ENCODE results near the gene CFAP92. TPM values are rescaled to one million over a fixed set of nuclear protein-coding genes. Genes with fewer than 3 reads are reported as not detected.
A peak's percentile ranks its signal among the peaks of the same experiment; 100 is the strongest.

The CFAP92 gene
- total RNA-seq, 4 donors from 2014 or later: 0.40 to 2.5 (median 0.57) TPM

DNA sequence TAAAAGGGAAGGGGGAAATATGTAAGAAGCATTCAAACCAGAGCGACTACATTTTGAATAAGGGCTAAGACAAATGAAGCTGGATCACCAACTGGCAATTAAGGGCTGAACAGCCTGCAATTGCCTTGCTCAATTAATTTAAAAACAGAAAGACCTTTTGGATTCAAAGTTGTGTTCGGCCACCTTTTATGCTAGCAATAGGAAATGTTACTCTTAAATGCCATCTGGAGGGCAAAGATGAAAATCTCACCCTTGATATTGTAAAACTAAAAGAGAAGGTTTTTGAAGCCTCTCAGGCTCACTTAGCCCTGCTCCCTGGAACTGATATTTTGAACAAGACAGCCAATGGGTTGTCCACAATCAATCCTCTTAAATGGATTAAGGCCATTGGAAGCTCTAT lies 70.3 kb downstream of the CFAP92 start:
- Histone ChIP-seq H3K9me3 (no peaks in the 10 kb centered on the region), H3K4me1 (no peaks in the 10 kb centered on the region), H3K27ac (no peak overlapping the region), H3K36me3 (no peaks in the 10 kb centered on the region), H3K27me3 (no peaks in the 10 kb centered on the region), H3K4me3 (replicated peaks in 1 of 3) (no peak overlapping the region)
- TF ChIP-seq, protein P1, sequence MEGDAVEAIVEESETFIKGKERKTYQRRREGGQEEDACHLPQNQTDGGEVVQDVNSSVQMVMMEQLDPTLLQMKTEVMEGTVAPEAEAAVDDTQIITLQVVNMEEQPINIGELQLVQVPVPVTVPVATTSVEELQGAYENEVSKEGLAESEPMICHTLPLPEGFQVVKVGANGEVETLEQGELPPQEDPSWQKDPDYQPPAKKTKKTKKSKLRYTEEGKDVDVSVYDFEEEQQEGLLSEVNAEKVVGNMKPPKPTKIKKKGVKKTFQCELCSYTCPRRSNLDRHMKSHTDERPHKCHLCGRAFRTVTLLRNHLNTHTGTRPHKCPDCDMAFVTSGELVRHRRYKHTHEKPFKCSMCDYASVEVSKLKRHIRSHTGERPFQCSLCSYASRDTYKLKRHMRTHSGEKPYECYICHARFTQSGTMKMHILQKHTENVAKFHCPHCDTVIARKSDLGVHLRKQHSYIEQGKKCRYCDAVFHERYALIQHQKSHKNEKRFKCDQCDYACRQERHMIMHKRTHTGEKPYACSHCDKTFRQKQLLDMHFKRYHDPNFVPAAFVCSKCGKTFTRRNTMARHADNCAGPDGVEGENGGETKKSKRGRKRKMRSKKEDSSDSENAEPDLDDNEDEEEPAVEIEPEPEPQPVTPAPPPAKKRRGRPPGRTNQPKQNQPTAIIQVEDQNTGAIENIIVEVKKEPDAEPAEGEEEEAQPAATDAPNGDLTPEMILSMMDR (IDR thresholded peaks at IDR 0.05): no peak
- TF ChIP-seq POLR2A (IDR thresholded peaks at IDR 0.05): no peak
- WGBS, 2 donors: 78 to 89% methylated on average over 2 of the region's 2 CpGs
- intact Hi-C loops (cut with DNase I): no loop called here
- DNase-seq: no peak

DNA sequence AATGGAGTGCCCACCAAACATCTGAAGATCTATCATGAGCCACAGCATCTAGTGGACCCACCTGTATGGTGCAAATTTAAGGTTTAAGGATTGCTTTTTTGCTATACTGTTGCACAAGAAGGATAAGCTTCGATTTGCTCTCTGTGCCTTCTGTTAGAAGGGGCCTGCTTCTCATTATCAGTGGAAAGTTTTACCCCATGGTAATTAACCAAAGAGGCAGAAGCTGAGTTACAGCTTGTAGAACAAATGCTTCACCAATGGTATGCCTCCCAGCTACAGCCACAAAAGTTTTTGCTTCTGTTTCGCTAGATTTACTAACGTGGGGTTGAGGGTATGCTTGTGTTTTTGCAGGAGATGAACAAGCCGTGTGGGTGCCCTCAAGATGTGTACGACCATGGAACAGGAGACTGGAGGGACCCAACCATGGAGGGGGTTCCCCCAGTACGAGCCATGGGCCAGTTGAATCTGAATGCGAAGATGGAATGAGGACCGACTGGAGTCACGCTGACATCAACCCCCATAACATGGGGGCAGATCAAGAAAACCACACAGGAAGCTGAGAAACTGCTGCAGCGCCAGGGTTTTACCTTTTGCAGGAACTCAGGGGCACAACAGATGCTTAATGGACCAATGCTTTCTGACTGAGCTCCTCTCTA lies 70.9 kb downstream of the CFAP92 start:
- Histone ChIP-seq H3K27ac (no peak overlapping the region), H3K4me1 (no peaks in the 10 kb centered on the region), H3K27me3 (no peaks in the 10 kb centered on the region), H3K36me3 (no peaks in the 10 kb centered on the region), H3K4me3 (replicated peaks in 1 of 3) (no peak overlapping the region), H3K9me3 (no peaks in the 10 kb centered on the region)
- no peak for TF ChIP-seq POLR2A (IDR thresholded peaks at IDR 0.05)
- TF ChIP-seq, protein P1 (IDR thresholded peaks at IDR 0.05): no peak
- 82 to 88% methylated on average over 10 of the region's 10 CpGs for WGBS, 2 donors
- DNase-seq: no peak
- intact Hi-C loops (cut with DNase I): no loop called here

DNA sequence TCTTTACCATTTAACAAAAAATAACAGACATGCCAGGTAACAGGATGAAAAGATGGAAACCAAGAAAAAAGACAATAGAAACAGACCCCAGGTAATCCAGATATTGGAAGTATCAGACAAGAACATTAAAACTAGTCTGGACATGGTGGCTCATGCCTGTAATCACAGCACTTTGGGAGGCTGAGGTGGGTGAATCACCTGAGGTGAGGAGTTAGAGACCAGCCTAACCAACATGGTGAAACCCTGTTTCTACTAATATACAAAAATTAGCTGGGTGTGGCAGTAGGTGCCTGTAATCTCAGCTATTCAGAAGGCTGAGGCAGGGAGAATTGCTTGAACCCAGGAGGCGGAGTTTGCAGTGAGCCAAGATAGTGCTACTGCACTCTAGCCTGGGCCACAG lies 73.9 kb downstream of the CFAP92 start:
- no peak overlapping the region for H3K27ac ChIP-seq
- H3K36me3 ChIP-seq: peaks cover 6 to 8% of the 10 kb centered on the region in 2 donors
- 100% methylated on average over 1 of the region's 1 CpG for WGBS, 2 donors
- TF ChIP-seq, protein P1 (IDR thresholded peaks at IDR 0.05): no peak
- no peak for TF ChIP-seq POLR2A (IDR thresholded peaks at IDR 0.05)
- no peaks in the 10 kb centered on the region for H3K4me1 ChIP-seq
- DNase-seq: no peak
- intact Hi-C loops (cut with DNase I): no loop called here
- no peaks in the 10 kb centered on the region for H3K27me3 ChIP-seq
- H3K9me3 ChIP-seq: no peaks in the 10 kb centered on the region
- no peak overlapping the region for H3K4me3 ChIP-seq (replicated peaks in 1 of 3)

DNA sequence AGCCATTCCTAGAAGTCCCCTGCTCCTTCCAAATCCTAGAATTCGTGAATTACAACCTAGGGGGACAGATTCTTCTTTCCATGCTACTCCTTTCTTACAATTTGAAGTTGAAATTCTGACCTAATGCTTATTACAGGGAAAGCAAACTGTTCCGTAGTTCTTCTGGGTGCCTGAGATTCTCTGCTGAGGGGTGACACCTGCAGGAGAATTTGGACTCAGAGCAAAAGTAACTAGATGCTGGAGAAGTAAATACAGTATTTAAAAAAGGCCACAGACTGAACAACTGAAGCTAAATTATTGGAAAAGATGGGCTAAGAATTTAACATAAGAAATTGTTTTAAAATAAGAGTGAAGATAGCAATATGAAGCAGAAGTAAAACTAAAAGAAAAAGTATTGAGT lies 76.6 kb downstream of the CFAP92 start:
- TF ChIP-seq, protein P1 (IDR thresholded peaks at IDR 0.05): peak in 1 of 6 experiments; percentile 8
- no peak for TF ChIP-seq POLR2A (IDR thresholded peaks at IDR 0.05)
- 69 to 71% methylated on average over 2 of the region's 2 CpGs for WGBS, 2 donors
- Histone ChIP-seq H3K4me3 (replicated peaks in 1 of 3) (no peak overlapping the region), H3K27me3 (no peaks in the 10 kb centered on the region), H3K27ac (no peak overlapping the region), H3K36me3 (peaks cover 27 to 31% of the 10 kb centered on the region in 2 donors), H3K9me3 (no peaks in the 10 kb centered on the region), H3K4me1 (no peaks in the 10 kb centered on the region)
- DNase-seq: no peak
- intact Hi-C loops (cut with DNase I): no loop called here

DNA sequence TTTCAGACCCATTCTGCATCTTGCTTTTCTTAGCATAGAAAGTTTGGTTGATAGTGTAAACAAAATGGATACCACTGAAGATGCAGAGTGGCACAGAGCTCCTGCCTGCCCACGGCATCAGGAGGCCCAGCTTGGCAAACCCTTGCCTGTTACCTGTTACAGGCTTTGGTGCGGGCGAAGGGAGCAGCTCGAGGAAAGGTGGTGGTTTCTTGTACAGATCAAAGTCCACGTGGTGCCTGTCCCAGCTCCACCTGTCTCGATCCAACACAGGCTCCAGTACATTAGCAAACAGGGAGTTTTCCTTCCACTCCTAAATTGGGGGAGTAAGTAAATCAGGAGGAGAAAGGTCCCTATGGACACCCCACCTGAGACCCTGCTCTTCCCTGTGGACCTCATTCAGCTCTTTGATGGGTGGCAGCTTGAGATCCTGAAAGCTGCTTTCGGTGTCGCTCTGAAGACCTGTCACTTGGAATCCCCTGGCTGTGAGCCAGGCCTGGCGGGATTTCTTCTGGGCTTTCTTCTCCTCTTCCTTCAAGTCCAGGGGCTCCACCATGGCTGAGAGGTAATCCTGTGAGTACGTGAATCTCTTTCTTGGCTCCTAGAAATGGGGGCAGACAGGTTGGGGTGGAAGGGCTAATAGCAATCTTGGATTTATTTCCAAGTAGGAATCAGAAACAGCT lies 78.8 kb downstream of the CFAP92 start:
- no peak overlapping the region for H3K27ac ChIP-seq
- DNase-seq: no peak
- intact Hi-C loops (cut with DNase I): no loop called here
- H3K9me3 ChIP-seq: no peaks in the 10 kb centered on the region
- peaks cover 39 to 40% of the 10 kb centered on the region in 2 donors for H3K36me3 ChIP-seq
- H3K27me3 ChIP-seq: no peaks in the 10 kb centered on the region
- no peak for TF ChIP-seq POLR2A (IDR thresholded peaks at IDR 0.05)
- TF ChIP-seq, protein P1 (IDR thresholded peaks at IDR 0.05): no peak
- H3K4me1 ChIP-seq: no peaks in the 10 kb centered on the region
- no peak overlapping the region for H3K4me3 ChIP-seq (replicated peaks in 1 of 3)
- 96% methylated on average over 10 of the region's 10 CpGs for WGBS, 2 donors

All from thyroid gland (tissue), 4 donors.